HepG2 (cell line): Measurements from ENCODE around the gene CKAP5. TPM values are rescaled to one million over a fixed set of nuclear protein-coding genes. Genes with fewer than 3 reads are reported as not detected.

Experiments
- CEBPZ ChIP-seq: IDR thresholded peaks from 2 replicates; pipeline ENCODE4 v1.6.1; 2012; ENCODE audit warnings: low read length, improper control_type of control experiment
- HINFP ChIP-seq: sonication (generic); formaldehyde crosslinking; IDR thresholded peaks from 2 replicates; pipeline ENCODE4 v1.4.0; 2020; ENCODE audit warnings: low read depth, mild to moderate bottlenecking, missing genetic modification reagents
- HOXA7 ChIP-seq: sonication (generic); formaldehyde crosslinking; IDR thresholded peaks from 2 replicates; pipeline ENCODE4 v1.8.1; 2022; ENCODE audit warnings: mild to moderate bottlenecking, missing genetic modification reagents, moderate library complexity
- NPAS2 ChIP-seq: sonication (generic); formaldehyde crosslinking; IDR thresholded peaks from 2 replicates; pipeline ENCODE4 v1.8.0; 2022; ENCODE audit warnings: mild to moderate bottlenecking, missing genetic modification reagents, borderline replicate concordance
- TFE3 ChIP-seq: IDR thresholded peaks from 2 replicates; pipeline ENCODE4 v1.6.1; 2016
- U2AF1 ChIP-seq: fragments of 200-400 bp; formaldehyde crosslinking; optimal IDR thresholded peaks from 2 replicates; pipeline ENCODE3; 2017; ENCODE audit warnings: mild to moderate bottlenecking, low read depth, low read length
- ZBTB34 ChIP-seq: sonication (generic); formaldehyde crosslinking; IDR thresholded peaks from 2 replicates; pipeline ENCODE4 v1.8.0; 2022; ENCODE audit warnings: mild to moderate bottlenecking, missing genetic modification reagents
- ZNF337 ChIP-seq: sonication (generic); formaldehyde crosslinking; IDR thresholded peaks from 2 replicates; pipeline ENCODE4 v1.5.1; 2020; ENCODE audit warnings: missing genetic modification reagents, low read depth, mild to moderate bottlenecking, borderline replicate concordance
- ZNF513 ChIP-seq: sonication (generic); formaldehyde crosslinking; conservative IDR thresholded peaks from 2 replicates; pipeline ENCODE4 v1.5.0; 2020; ENCODE audit warnings: missing genetic modification reagents
- ZNF782 ChIP-seq: sonication (generic); formaldehyde crosslinking; IDR thresholded peaks from 2 replicates; pipeline ENCODE4 v1.4.0; 2020; ENCODE audit warnings: missing genetic modification reagents, mild to moderate bottlenecking, borderline replicate concordance
- polyA plus RNA-seq, 8 experiments: library from polyadenylated mRNA; depleted of rRNA in 3 of 8; stranded (reverse) in 7 of 8; unstranded in 1 of 8; fragments of >200 nt; fragmentation: Illumina TruSeq in 4 of 8; extraction: Trizol in 4 of 8; gene quantifications; 2 replicates each; pipeline versions ENCODE4 v1.2.1 to v1.2.3, GENCODE V29; 2011 to 2016; ENCODE audit warnings: low read depth in 4 of 8, missing spikeins in 1 of 8, mixed read lengths in 1 of 8; ENCODE audit not compliant: insufficient read depth in 1 of 8
- total RNA-seq, 5 experiments: library from RNA; depleted of rRNA; stranded (reverse); fragments of >200 nt; fragmentation: Illumina TruSeq; extraction: Trizol; gene quantifications; 2 replicates each; pipeline ENCODE4 v1.2.3, GENCODE V29; 2016; ENCODE audit warnings: low read depth in 1 of 5
- TF ChIP-seq, protein P1 (sequence below): sonication (generic); formaldehyde crosslinking; IDR thresholded peaks from 2 replicates; pipeline ENCODE4 v1.4.0; 2020; ENCODE audit warnings: missing genetic modification reagents, borderline replicate concordance
- TF ChIP-seq, protein P2 (sequence below): sonication (generic); formaldehyde crosslinking; conservative IDR thresholded peaks from 2 replicates; pipeline ENCODE4 v1.4.0; 2020; ENCODE audit warnings: missing genetic modification reagents

Gene CKAP5
- total and polyA plus RNA-seq, 2 of the 13 experiments (the other 11 are each of a cell fraction or from before 2014, with no cell fraction given) = 79.2 to 103 TPM

- TF ChIP-seq CEBPZ (no peak), NPAS2 (no peak), ZNF513 (CRISPR knock-in tag) (peak; percentile 31; the same call in 1 of the 2 replicates), TFE3 (CRISPR knock-in tag) (no peak), U2AF1 (no peak), ZBTB34 (peak; percentile 71; the same call in 1 of the 2 replicates), HOXA7 (CRISPR knock-in tag) (no peak), ZNF782 (CRISPR knock-in tag) (no peak), ZNF337 (CRISPR knock-in tag) (no peak), HINFP (CRISPR knock-in tag) (no peak)
- TF ChIP-seq, protein P1, sequence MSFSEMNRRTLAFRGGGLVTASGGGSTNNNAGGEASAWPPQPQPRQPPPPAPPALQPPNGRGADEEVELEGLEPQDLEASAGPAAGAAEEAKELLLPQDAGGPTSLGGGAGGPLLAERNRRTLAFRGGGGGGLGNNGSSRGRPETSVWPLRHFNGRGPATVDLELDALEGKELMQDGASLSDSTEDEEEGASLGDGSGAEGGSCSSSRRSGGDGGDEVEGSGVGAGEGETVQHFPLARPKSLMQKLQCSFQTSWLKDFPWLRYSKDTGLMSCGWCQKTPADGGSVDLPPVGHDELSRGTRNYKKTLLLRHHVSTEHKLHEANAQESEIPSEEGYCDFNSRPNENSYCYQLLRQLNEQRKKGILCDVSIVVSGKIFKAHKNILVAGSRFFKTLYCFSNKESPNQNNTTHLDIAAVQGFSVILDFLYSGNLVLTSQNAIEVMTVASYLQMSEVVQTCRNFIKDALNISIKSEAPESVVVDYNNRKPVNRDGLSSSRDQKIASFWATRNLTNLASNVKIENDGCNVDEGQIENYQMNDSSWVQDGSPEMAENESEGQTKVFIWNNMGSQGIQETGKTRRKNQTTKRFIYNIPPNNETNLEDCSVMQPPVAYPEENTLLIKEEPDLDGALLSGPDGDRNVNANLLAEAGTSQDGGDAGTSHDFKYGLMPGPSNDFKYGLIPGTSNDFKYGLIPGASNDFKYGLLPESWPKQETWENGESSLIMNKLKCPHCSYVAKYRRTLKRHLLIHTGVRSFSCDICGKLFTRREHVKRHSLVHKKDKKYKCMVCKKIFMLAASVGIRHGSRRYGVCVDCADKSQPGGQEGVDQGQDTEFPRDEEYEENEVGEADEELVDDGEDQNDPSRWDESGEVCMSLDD (CRISPR knock-in tag) = 0 out of 2 replicates have a peak, but pooled peaks have one; percentile 4
- TF ChIP-seq, protein P2, sequence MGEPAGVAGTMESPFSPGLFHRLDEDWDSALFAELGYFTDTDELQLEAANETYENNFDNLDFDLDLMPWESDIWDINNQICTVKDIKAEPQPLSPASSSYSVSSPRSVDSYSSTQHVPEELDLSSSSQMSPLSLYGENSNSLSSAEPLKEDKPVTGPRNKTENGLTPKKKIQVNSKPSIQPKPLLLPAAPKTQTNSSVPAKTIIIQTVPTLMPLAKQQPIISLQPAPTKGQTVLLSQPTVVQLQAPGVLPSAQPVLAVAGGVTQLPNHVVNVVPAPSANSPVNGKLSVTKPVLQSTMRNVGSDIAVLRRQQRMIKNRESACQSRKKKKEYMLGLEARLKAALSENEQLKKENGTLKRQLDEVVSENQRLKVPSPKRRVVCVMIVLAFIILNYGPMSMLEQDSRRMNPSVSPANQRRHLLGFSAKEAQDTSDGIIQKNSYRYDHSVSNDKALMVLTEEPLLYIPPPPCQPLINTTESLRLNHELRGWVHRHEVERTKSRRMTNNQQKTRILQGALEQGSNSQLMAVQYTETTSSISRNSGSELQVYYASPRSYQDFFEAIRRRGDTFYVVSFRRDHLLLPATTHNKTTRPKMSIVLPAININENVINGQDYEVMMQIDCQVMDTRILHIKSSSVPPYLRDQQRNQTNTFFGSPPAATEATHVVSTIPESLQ = no peak
Measured at GRCh38 chr11:46845740-46846509, at the start of gene CKAP5 (continued).
